ENCODE data around the gene RNU6-1. TPM values are rescaled to one million over a fixed set of nuclear protein-coding genes. Genes with fewer than 3 reads are reported as not detected.

The RNU6-1 gene
- polyA plus RNA-seq, 3 donors: not detected

DNA sequence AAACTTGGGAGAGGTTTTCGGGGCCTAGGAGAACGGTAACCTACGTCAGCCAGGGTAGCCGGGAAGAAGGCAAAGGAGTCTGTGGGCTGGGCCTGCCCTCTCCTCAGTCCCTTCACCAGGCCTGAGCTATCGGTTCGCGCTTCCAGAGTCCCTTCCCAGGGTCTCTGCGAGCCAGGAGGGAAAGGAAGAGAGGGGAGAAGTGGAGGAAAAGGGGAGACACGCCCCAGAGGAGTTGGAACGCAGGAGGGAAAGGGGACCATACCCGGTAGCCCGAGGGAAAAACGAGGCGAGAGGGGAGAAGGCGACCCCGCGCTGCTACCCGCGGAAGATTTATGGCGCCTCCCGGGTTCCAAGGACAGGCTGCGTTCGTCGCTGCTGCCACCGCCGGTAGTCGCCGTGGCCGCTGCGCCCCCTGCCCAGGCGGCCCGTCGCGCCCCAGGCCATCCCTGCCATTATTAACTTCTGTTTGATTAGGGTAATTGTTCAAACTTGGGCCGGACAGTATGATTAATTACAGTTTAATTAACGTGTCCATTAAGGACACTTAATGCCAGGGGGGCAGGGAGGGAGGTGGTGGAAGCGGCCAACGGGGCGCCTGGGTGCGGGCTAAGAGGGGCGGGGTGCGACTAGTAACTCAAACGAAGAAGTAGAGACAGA lies 17.9 kb downstream of the RNU6-1 start:
- no peak for DNase-seq

DNA sequence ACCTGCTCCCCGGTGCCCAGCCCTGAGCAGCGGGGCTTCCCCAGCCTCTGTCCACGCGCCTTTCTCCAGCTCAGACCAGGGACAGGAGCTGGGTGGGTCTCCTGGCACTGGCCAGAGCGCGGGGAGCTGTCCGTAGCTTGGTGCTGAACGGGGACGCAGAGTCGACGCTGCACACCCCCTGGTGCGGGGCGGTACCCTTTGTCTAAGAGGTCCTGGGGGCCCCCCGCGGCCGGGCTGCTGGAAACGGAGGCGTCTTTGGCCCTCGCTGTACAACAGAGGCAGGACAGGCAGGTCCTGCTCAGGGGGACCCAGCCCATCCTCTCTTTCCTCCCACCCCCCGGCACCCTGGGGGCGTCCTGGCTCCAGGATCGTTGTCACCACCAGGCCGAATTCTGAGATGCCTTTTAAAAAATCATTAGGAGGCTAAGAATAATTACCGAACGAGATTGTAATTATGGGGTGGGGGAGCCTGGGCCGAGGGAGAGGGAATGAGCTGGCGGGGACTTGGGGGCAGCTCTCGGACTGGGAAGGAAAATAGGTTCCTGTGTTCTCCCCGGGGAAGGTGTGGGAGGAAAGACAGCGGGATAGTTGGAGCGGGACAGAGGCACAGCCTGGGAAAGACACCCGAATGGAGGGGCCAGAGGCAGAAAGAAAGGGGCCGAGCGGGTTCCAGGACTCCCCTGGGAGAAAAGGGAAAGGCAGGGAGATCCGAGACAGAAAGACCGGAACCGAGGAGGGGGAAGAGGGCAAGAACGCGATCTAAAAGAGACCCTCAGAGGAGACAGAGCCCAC lies 18.7 kb downstream of the RNU6-1 start:
- no peak for DNase-seq

DNA sequence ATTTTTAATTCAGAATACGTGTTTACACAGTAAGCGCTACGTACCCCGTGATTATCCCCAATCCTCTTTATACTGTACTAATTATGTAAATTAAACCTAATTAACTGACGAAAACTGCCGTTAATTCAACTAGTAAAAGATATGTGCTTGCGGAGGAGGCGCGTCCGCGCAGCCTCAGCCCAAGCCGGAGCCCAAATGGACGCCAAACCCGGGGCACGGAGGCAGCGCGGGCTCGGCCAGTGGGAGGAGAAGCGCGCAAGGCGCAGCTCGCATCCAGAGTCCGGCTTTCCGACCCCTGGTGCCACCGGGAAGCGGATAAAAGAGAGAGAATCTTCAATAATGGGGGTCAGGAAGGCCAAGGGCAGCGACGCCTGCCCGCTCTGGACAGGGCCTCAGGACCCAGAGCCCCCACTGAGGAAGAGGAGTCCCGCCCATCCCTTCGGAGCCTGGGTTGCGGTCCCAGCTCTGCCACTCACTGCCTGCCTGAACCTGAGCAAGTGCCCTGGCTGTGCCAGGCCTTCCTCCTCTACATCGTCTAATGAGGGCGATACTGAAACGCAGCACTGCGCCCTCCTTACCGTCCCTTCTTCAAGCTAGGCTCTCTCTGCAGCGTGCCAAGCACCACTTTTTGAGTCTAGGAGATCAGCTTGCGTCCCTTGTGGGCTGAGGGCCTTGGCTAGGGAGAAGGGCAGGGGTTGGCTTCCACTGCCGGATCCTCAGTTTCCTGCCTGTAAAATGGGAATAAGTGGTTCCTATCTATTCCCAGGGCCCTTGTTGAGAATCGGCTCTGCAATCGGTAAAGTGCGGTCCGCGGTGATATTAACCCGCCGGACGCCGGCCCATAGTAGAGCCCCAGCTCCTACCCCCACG lies 19.5 kb downstream of the RNU6-1 start:
- no peak for DNase-seq

DNA sequence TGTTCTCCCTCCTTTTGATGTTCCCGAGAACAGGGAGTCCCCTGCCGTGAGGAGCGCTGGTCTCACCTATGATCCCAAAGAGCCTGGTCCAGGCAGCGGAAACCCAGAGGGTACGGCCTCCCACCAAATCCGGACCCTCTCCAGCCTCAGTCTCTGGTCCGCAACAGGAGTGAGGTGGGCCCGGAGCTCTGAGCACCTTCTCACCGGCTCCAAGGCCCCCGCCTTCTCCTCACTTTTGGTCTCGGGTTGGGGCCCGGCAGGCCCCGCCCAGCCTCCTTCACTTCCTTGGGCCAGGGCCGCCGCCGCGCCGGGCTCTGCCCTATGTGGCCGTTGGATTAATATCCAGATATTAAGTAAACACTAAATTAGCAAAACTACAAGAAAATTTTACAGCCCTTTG lies 20.2 kb downstream of the RNU6-1 start:
- DNase-seq: no peak

DNA sequence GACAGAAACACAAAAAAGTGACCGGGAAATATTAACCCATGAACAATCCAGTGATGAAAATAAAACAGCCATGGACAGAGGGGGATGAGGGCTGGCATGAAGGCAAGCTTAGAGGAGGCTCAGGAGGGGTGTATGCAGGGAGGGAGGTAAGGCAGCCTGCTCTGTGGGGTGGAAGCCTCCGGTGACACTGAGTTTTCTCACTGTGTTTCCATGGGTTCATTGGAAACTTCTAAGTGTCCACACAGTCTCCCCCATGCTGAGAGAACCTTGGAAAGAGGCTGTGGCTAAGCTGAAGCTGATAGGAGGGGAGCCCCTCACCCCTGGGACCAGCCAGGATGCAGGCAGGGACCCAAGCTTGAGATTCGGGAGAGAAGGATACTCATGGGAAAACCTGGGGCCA lies 21.4 kb downstream of the RNU6-1 start:
- no peak for DNase-seq

DNA sequence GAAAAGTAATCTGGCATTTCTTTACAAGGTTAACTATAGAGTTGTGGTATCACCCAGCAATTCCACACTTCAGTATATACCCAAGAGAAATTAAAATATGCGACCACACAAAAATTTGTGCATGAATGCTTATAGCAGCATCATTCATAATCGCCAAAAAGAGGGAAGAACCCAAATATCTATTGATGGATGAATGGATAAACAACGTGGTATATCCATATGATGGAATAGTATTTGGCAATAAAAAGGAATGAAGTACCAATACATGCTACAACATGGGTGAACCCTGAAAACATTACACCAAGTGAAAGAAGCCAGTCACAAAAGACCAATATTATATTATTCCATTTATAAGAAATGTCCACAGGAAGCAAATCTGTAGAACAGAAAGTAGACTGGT lies 23.2 kb downstream of the RNU6-1 start:
- DNase-seq: no peak

DNA sequence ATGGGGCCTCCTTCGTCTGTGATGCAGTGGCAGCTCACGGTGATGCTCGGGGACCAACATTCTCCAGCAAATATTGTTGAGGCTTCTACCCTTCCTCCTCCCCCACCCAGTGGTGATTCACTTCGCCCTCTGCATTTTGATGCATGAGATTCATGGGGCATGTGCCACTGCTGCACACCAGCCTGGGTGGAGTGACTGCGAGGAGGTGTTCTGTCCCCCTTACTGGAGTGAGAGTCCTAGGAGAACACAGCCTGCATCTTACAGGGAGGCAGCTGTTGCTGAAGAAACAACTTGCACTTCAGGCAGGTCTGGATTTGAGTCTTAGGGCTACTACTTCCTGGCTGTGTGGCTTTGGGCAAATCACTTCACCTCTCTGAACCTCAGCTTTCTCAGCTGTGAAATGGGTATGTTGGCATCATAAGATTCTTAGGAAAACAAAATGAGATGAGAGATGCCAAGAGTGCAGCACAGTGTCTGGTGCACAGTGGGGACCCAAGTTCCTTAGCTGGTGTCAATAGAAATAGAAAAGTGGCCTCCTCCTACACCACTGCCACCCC lies 24.7 kb downstream of the RNU6-1 start:
- DNase-seq: no peak

DNA sequence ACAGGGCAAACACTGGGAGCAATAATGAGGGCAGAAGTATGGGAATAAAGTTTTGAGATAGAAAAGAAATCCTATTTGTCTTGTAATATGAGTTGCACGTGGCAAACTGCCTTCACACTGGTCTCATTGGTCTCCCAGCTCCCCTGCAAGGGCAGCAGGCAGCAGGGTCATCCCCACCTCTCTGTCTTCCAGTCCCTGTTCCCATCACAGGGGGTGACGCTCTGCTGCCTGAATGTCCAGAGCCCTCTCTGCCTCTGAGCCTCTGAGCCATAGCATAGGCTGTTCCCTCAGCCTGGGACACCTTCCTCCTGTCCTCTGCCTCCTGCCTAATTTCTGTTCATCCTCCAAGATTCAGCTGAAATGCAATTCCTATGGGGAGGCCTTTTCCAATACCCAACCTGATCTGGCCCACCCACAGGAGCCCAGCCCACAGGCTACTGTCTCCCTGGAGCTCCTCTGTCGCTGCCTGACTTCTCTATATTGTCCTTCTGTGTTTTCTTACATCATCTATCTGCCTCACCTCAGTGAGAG lies 26.7 kb downstream of the RNU6-1 start:
- no peak for DNase-seq

DNA sequence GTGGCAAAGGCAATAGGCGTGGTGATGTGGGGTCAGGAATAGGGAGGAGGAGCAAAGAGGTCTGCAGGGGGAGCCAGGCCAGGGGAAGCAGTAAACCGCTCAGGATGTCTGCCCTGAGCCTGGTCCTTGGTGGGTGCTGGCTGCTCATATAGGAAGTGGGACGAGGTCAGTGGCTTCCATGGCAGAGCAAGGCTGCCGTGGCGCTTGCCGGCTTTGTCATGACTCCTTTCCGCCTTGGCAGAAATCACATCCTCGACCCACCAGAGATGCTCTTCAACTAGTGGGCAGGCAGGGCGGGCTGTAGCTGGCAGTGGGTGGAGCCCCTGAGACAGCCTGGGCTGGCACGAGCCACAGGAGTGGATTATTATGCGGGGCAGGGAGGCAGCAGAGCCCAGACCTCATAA lies 27.6 kb downstream of the RNU6-1 start:
- DNase-seq: no peak

DNA sequence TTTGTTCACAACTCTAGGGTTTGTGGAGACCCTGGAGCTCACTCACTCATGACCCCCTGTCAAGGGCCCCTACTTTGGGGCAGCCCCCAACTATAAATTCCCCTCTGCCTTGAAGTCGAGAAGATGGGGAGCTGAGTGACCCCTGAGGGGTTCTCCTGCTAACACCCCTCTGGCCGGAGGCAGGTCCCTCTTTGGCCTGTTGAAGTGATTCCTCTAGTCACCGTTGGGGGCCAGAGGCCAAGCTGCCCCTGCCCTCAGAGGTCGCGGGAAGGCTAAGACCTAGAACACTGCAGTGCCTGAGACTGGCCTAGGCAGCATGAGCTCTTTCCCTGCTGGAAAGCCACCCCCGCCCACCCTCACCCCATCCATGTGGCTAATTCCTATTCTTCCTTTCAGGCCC lies 30.0 kb downstream of the RNU6-1 start:
- no peak for DNase-seq

DNA sequence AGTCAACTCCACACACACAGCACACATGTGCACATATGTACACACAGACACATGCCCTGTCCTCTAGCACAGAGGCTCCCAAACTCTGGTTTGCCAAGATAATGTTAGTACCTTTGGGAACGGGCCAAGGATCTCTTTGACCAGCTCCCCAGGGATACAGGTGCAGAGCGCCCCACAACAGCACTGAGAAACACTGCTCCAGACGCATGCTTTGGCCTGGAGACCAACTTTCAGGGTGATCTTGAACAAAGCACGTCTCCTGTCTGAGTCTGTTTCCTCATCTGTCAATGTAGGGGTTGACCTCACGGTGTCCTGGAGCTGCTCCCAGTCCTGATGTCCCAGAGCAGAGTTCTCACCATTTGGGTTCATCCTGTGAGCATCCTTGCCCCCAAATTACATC lies 30.4 kb downstream of the RNU6-1 start:
- no peak for DNase-seq

DNA sequence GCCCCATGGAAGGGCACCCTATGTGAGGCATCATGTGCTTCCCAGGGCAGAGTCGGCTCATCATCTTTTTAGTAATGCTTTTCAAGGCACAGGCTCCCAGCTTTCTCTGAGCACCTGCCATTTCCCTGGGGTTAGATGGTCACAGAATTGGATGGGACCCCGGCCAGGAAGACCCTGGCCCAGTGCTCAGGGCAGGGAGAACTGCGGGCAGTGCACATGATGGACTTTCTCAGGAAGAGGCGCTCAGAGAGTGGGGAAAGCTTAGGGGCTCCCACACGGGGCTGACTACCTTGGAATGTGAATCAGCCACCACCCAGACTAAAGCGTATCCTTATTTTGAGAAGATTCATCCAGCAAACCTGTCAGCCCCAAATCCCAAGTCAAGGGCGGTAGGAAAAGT lies 31.0 kb downstream of the RNU6-1 start:
- no peak for DNase-seq

DNA sequence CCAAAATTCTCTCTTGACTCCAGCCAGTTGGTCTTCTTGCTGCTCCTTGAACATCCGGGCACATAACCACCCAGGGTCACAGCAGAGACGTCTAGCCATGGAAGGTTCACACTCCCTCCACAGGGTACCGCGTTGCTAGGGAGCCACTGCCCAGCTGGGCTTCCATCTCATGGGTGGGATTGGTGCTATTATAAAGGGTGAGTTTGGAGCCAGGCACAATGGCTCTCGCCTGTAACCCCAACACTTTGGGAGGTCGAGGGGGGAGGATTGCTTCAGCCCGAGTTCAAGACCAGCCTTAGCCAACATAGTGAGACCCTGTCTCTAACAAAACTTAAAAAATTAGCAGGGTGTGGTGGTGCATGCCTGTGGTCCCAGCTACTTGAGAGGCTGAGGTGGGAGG lies 32.0 kb downstream of the RNU6-1 start:
- no peak for DNase-seq

DNA sequence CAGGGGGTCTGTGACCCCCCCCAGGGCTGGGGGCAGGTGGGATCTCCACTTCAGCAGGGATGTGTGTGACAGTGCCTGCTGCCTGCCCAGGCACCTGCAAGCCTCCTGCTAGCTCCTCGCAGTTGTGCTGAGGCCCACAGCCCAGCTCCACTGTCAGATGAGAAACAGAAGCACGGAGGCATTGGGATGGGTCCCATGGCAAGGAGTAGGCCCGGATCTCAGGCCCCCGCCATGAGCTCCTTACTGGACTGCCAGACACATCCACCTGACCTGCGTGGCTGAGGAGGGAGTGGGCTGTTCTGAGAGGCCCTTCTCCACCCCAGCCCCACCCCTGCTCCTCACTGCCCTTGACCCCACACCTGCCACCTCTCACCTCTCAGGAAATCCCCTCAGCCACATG lies 32.7 kb downstream of the RNU6-1 start:
- no peak for DNase-seq

DNA sequence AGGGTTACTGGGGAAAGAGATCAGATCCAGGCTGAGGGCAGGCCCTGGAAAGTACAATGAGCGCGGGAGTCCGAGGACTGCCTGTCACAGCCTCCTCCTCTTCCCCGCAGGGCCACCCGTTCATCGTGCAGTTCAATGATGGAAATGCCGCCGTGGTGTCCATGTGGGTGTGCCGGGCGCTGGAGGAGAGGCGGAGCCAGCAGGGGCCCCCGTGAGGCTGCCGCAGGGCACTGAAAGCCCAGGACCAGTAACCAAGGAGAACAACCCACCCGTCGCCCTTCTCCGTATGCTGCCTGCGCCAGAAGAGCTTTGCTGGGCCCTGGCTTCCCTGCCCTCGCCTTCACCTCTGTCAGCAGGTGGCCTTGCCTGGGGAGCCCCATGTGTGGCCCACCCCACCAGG lies 33.3 kb downstream of the RNU6-1 start:
- no peak for DNase-seq

DNA sequence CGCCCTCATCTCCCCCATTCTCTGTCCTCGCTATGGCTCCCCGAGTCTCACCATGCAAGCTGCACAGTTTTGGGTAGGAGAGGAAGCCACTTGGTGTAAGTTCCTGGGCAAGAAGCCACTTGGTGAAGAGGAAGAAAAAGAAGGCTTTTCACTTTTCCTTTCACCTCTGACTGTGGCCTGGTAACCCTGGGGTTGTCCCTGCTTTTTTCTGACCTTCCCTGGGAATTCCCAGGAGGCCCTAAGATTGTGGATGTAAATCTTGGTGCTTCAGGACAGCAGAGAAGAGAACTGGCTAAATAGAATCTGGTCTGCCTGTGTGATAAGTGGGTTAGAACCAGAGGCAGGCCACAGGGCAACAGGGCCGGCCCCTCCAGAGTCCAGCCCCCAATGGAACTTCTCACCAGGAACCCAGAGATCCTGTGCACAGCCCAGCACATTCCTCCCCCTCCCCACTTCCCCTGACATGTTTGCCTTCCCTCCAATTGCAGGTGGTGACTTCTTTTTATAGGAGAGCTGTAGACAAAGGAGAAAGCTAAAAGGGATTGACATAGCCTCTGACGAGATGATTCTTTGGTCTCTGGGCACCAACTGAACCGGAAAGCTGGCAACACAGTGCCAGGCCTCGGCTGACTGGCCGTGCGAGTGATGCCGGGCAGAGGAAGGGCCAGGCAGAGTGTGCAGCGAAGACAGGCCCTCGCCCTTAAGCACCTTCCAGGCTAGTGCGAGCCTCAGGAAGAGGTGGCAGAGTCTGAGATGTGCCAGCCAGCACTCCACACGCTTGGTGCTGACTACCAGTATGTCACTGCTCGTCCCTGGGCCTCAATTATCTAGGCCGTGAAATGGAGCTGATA lies 34.0 kb downstream of the RNU6-1 start:
- no peak for DNase-seq

DNA sequence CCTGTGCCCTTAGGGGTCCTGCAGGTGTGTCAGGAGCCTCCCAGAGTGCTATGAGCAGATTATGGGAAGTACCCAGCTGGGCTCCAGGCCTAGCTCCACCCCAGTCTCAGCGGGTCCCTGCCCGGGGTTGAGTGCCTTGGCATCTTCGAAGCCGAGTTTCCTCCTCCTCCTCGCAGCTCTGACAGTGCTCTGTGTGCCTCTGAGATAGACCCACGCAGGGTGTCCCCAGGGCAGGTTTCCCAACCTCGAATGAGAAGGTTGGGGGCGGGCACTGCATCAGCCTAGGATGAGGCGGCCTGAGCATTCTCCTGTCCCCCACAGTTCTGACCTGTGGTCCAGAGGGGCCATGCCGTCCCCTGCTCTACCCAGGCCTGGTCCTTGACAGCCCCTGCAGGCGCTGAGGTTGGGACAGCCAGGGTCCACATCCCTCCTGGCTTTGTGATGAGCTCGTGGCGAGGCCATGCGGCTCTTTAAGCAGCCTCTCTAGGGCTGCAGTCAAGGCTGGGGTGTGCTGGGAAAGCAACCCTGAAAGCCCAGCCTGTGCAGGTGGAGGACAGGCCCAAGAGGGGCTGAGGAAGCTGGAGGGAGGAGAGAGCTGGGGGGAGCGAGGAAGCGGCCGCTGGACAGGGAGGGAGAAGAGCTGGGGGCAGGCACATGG lies 34.7 kb downstream of the RNU6-1 start:
- DNase-seq: no peak

DNA sequence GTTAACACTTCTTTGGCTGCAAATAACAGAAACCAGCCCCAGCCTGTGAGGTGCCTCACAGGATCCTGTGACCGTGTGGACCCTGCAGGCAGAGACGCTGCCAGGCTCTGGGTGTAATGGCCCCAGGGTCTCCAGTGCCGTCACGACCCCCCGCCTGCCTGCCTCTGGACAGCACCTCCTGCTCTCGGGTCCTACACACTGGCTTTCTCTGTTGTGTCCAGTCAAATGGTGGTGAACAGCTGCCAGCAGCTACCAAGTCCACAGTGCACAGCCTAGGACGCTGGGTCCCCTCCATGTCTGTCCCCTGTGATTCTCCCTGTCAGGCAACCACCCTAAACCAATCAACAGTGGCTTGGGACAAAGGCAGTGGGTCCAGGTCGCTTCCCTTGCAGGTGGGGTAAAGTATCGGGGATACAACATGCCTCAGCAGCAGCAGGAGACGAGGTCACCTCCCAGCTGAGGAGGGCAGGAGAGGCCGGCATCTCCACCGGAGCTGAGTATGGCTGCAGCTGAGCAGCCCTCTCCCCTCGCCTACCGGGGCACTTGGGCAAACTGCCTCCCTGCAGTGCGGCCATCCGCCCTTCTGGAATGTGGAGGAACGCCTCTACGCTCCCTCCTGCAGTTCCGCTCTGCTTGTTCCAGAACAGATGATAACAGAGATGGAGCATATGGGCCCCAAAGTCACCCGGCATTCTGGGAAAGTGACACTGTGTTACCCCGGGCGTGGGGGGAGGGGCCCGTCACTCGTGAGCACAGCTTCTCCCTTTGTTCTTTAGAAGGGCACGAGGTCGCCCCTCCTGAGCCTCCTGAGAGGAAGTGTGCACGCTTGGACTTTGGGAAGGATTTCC lies 35.6 kb downstream of the RNU6-1 start:
- no peak for DNase-seq

DNA sequence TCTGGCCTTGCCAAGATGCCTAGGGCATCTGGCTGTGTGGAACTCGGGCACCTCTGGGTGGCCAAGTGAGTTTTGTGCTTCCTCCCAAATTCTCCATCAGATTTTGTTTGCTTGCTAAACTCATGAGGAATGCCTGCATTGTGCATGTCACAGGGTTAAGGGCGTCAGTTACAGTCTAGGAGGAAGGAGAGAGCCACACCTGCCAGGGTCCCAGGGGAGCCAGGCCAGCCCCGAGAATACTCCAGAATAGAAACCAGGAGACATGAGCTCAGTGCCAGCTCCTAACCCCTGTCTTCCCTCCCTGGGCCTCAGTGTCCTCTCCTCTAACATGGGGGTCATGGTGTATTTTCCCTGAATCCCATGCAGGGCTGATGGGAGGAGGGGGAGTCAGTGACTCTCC lies 36.5 kb downstream of the RNU6-1 start:
- no peak for DNase-seq

Data from renal pelvis (tissue), 4 donors.